H1 (cell line): ENCODE data around the gene SLIT3. TPM values are rescaled to one million over a fixed set of nuclear protein-coding genes. Genes with fewer than 3 reads are reported as not detected.

Experiments
- RNF2 ChIP-seq: fragments of 200-900, 300-1000 bp; sonication (generic); IDR thresholded peaks from 2 replicates; pipeline ENCODE4 v1.7.1; 2016; ENCODE audit warnings: borderline replicate concordance, low read depth, mild to moderate bottlenecking, antibody characterized with exemption, low read length; ENCODE audit not compliant: poor library complexity, severe bottlenecking; ENCODE audit errors: missing control alignments
- polyA plus RNA-seq, 7 experiments: library from polyadenylated mRNA; depleted of rRNA in 3 of 7; stranded (reverse) in 5 of 7; unstranded in 2 of 7; fragments of >200 nt in 5 of 7; fragments of 200-250 nt in 2 of 7; gene quantifications; 1 replicate in 5 of 7; 2 replicates in 1 of 7; 4 replicates in 1 of 7; pipeline versions ENCODE4 v1.2.1 to v1.2.3, GENCODE V29; 2011 to 2013; ENCODE audit warnings: missing spikeins in 2 of 7, mixed read lengths in 2 of 7
- total RNA-seq: library from RNA; stranded (reverse); fragmentation: NEBNext Ultra II Directional; extraction: Animal tissue kit (Norgen Biotek cat#: 25700); gene quantifications from 2 replicates; pipeline ENCODE4 v1.2.1, GENCODE V29; 2021

The SLIT3 gene
- total and polyA plus RNA-seq, 2 of the 8 experiments (the other 6 are each of a cell fraction or from before 2014, with no cell fraction given), result 1.1 to 1.2 TPM

GRCh38 chr5:169036079-169036805, 264.7 kb downstream of the SLIT3 start (continued):
- no peak for TF ChIP-seq RNF2
